Left cardiac atrium (tissue), 4 donors: ENCODE measurements around the gene TRIM28. TPM values are rescaled to one million over a fixed set of nuclear protein-coding genes. Genes with fewer than 3 reads are reported as not detected.

Source experiments
- ATAC-seq, 2 donors: fragments of 200-7000 bp; cut with Tn5 transposase; one replicate each; pipeline ENCODE4 v1.9.1; 2020; ENCODE audit warnings: mild to moderate bottlenecking in 2 of 2, moderate library complexity in 2 of 2
- DNase-seq: peaks from one replicate; pipeline ENCODE4 v3.0.0-alpha.2; 2020
- intact Hi-C, 2 donors: fragments of 100-400 bp; cut with DNase I; formaldehyde crosslinking; loops; one replicate each; pipeline versions ENCODE4 v1.14.1 to v1.15.1; 2022 to 2023
- total RNA-seq, 2 donors: library from RNA; stranded (reverse); fragmentation: NEBNext Ultra II Directional; extraction: Animal tissue kit (Norgen Biotek cat#: 25700); gene quantifications; one replicate each; pipeline ENCODE4 v1.2.1, GENCODE V29; 2021
- donor health status: DM: no; HTN: yes; CAD: no.
- donor health status: DM: no; HTN: yes; CAD: no; lungs with severe emphysema.
- donor health status: DM: yes; HTN: yes; CAD: no.
- donor health status: Dilated cardiomyopathy.

TRIM28 gene
- total RNA-seq, 2 donors from 2014 or later, result 135 to 150 TPM

- ATAC-seq, result no peak
- no peak for DNase-seq
- intact Hi-C loops, result no loop called here
These were observed 13.6 kb downstream of the TRIM28 start for GRCh38 chr19:58557221-58558065.

DNA sequence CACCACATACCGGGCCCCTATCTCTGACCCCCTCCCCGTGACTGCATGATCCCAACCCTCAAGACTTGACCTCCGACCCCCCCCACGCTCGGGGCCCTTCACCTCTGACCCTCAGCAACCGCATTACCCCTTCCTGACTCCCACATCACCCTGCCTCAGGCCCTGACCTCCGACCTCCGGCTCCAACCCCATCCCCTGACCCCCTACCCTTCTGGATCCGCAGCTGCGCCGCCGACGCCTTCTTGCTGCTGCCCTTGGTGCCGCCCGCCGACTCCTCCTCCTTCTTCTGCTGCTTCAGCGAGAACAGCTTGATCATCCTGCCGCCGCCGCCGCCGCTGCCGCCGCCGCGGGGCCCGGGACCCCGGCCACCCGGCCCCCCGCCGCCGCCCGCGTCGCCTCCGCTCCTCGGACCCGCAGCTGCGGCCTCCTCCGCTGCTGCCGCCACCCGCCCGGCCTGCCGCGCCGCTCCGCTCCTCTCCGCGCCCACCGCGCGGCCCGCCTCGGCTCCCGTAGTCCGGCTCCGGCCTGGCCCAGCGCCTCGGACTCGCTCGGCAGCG lies 14.3 kb downstream of the TRIM28 start, which contains the start of gene UBE2M:
Gene UBE2M, minus strand, starts transcription at position 546 of the 557 bp plus-strand sequence. Its CDS starts 230 bp downstream, at position 316.
- DNase-seq (peak; percentile 76), ATAC-seq (no peak)
- intact Hi-C loops, result no loop called here

- ATAC-seq (peak; percentile 83 to 86), DNase-seq (peak; percentile 99)
- intact Hi-C loops, result no loop called here
These were observed 14.9 kb downstream of the TRIM28 start for GRCh38 chr19:58558623-58559274.

DNA sequence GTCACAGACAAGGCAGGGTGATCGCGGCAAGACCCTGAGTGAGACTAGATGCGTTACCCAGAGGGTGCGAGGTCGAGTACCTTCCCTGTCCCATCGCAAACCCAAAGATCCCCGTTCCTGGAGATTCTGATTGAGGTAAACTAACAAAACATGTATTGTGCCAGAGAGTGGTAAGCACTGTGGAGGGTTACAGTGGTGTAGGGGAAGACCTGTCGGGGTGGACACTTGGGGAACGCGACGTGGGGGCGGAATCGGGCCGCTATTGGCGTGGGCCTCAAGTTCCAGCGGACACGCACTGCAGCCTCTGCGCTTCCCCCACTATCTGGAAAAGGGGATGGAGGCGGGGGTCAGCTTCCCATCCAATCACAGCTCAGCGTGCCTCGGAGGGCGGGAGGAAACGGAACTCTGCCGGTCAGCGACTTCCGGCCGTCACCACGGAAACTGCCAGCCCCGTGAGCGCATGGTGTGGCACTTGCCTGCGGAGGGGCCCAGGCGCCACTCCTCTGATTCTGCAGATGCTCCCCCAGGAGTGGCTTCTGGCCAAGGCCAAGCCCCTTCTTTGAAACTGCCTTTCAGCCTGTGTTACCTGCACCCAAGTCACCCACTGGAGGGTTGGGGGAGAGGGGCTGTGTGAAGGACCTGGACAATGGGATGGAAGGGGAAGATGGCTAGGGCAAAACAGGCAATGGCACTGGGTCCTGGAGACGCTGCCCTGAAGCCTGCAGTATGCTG lies 15.6 kb downstream of the TRIM28 start:
- intact Hi-C loops, result no loop called here
- ATAC-seq, result peak; percentile 72 to 73
- peak; percentile 95 for DNase-seq

GRCh38 chr19:58560007-58560887 lies 16.4 kb downstream of the TRIM28 start:
- no peak for ATAC-seq
- intact Hi-C loops, result no loop called here
- no peak for DNase-seq

DNA sequence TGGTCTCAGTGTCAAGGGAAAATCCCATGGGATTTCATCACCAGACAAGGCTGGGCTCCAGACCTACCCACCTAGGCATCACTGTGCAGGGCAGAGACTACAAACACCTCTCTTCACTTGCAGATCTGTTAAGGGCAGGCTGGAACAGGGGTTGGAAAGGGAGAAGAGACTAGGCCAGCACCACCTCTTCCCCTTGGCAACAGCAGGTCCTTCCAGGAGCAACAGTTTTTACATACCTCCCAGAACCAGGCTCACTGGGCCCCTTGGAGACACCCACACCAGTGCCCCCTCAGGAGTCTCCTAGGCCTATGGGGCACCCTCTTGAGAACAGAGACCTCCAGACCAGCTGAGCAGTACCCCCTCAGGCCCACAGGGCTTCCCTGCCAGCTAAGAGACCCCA lies 17.1 kb downstream of the TRIM28 start:
- no peak for DNase-seq
- no peak for ATAC-seq
- intact Hi-C loops, result no loop called here

GRCh38 chr19:58561373-58562121 lies 17.7 kb downstream of the TRIM28 start:
- ATAC-seq (no peak), DNase-seq (no peak)

GRCh38 chr19:58562122-58563033 lies 18.5 kb downstream of the TRIM28 start:
- ATAC-seq (peak; percentile 1 to 2), DNase-seq (no peak)
- intact Hi-C loops, result no loop called here

More at GRCh38 chr19:58561373-58562121, 17.7 kb downstream of the TRIM28 start:
- intact Hi-C loops, result no loop called here

GRCh38 chr19:58563034-58563573 lies 19.2 kb downstream of the TRIM28 start:
- DNase-seq, result no peak
- no peak for ATAC-seq
- intact Hi-C loops, result no loop called here

- ATAC-seq (no peak), DNase-seq (no peak)
- intact Hi-C loops, result no loop called here
These were observed 20.0 kb downstream of the TRIM28 start for GRCh38 chr19:58563823-58564222.

DNA sequence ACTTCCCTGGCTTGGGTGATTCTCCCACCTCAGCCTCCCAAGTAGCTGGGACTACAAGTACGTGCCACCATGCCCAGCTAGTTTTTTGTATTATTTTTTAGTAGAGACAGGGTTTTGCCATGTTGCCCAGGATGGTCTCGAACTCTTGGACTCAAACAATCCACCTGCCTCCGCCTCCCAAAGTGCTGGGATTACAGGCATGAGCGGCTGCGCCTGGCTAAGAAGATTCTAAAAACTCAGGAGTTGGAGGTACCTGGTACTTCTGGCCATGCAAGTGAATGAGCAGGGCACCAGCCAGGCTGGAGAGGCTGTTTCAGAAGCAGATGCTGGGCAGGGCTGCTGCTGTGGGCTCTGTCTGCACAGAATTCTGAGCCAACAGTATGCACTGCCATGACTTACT lies 23.1 kb downstream of the TRIM28 start:
- ATAC-seq, result no peak
- intact Hi-C loops, result no loop called here
- no peak for DNase-seq

- intact Hi-C loops, result no loop called here
These were observed 24.7 kb downstream of the TRIM28 start for GRCh38 chr19:58568453-58569130.

DNA sequence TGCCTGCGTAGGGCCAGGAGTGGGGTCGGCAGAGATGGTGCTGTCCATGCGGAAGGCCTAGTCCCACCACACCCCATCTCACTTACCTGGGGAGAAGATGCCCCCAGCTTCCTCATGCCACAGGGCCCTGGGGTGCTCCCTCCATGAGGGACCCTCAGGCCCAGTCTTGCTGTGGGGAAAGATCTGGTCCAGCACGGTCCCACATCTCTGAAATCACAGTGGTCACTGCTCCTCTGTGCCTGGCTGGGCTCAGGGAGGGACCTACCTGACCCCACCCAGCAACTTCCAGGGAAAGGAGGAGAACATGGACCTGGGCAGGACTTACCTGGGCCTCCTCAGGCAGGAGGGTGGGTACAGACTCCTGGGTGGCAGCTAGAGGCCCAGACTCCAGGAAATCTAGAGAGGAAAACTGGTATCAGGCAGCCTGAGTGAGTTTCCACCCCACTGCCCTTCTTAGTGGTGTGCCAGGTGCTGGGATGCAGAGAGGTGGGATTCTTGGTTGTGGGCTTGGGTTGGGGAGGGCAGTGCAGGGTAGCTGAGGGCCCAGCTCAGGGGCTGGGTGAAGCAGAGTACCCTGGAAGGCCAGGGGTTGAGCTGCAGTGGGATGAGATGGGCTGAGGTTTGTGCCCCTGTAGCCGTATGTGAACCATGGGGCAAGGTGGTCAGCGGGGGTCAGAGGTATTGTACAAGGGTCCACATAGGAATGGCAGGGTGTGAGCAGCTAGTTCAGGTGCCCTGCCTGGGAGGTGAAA lies 25.5 kb downstream of the TRIM28 start:
- intact Hi-C loops, result no loop called here
- DNase-seq (no peak), ATAC-seq (no peak)

More at GRCh38 chr19:58568453-58569130, 24.7 kb downstream of the TRIM28 start:
- ATAC-seq (no peak), DNase-seq (no peak)

DNA sequence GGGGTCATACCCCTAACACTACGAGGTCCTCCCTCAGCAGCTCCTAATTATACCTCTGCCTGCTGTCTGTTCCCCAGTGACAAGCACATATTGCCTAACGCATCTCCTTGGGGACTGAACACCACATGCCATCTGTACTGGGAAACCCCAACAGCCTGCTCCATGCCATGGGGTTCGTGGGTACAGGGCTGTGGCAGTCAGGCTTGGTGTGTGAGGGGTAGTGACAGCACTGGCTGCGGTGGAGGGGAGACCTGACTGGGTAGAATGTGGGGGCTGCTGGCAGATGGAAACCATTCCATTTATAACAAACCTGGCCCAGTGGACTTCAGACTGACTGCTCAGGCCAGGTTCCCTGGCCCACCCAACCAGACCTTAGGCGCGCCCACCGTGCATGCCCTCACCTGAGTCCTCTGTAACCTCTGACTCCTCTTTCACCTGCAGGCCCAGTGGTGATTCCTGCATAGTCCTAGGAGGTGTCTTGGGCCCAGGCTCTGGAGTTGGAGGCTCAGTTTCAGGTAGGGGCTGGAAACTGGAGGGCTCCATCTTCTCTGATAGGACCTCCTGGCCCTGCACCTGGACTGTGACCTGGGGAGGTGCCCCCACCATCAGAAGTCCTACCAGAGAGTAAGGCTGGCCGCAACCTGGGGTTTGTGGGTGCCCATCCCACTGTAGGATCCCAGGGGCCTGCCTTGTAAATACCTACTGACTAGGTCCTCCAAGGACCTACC lies 26.2 kb downstream of the TRIM28 start:
- no peak for ATAC-seq

More for the DNA sequence above, 26.2 kb downstream of the TRIM28 start:
- peak; percentile 15 for DNase-seq
- intact Hi-C loops, result no loop called here
